ENCODE measurements around the gene ADSS1.

GRCh38 chr14:104678901-104679705 lies 44.9 kb upstream of the ADSS1 start:
- TF ChIP-seq CTCF (IDR thresholded peaks at IDR 0.05) (no peak), PREB (CRISPR knock-in tag; IDR thresholded peaks at IDR 0.05; ENCODE audit: borderline replicate concordance) (no peak), ELF4 (CRISPR knock-in tag; IDR thresholded peaks at IDR 0.05; ENCODE audit: low read depth) (no peak), MXD4 (CRISPR knock-in tag; IDR thresholded peaks at IDR 0.05; ENCODE audit: borderline replicate concordance) (no peak), FOXP1 (CRISPR knock-in tag; IDR thresholded peaks at IDR 0.05; ENCODE audit: borderline replicate concordance) (no peak), E2F1 (CRISPR knock-in tag; IDR thresholded peaks at IDR 0.05) (no peak), AFF4 (CRISPR knock-in tag; IDR thresholded peaks at IDR 0.05; ENCODE audit: borderline replicate concordance) (no peak), ZNF121 (CRISPR knock-in tag; IDR thresholded peaks at IDR 0.05) (no peak), ATF3 (CRISPR knock-in tag; conservative IDR thresholded peaks at IDR 0.05) (no peak), NFYB (CRISPR knock-in tag; conservative IDR thresholded peaks at IDR 0.05; ENCODE audit: low read depth) (no peak), RELA (CRISPR knock-in tag; IDR thresholded peaks at IDR 0.05; ENCODE audit: borderline replicate concordance) (no peak), USF1 (CRISPR knock-in tag; IDR thresholded peaks at IDR 0.05) (no peak), ATF2 (CRISPR knock-in tag; IDR thresholded peaks at IDR 0.05; ENCODE audit: borderline replicate concordance, low read depth) (no peak)
